Skeletal muscle satellite cell (primary cell): ENCODE data around the gene MT1HL1.

Experiments used
- H3K27me3 ChIP-seq: 2 replicates; pipeline ENCODE4 v1.7.0; 2013; ENCODE audit warnings: low read length; ENCODE audit not compliant: control insufficient read depth, insufficient read depth
- H3K36me3 ChIP-seq: 2 replicates; pipeline ENCODE4 v1.7.0; 2013; ENCODE audit warnings: mild to moderate bottlenecking, control low read depth, low read length; ENCODE audit not compliant: insufficient read depth
- H3K4me1 ChIP-seq: 2 replicates; pipeline ENCODE4 v1.7.0; 2013; ENCODE audit warnings: low read length; ENCODE audit not compliant: control insufficient read depth, insufficient read depth
- H3K4me2 ChIP-seq: 2 replicates; pipeline ENCODE4 v1.7.0; 2013; ENCODE audit warnings: mild to moderate bottlenecking, low read length
- H3K4me3 ChIP-seq: 2 replicates; pipeline ENCODE4 v1.7.0; 2013; ENCODE audit warnings: low read length
- H3K9ac ChIP-seq: 2 replicates; pipeline ENCODE4 v1.7.0; 2013; ENCODE audit warnings: mild to moderate bottlenecking, low read depth, low read length, moderate library complexity
- H3K9me3 ChIP-seq: replicated peaks from 2 replicates; pipeline ENCODE4 v1.7.0; 2013; ENCODE audit warnings: mild to moderate bottlenecking, control low read depth, low read length

Gene MT1HL1

DNA sequence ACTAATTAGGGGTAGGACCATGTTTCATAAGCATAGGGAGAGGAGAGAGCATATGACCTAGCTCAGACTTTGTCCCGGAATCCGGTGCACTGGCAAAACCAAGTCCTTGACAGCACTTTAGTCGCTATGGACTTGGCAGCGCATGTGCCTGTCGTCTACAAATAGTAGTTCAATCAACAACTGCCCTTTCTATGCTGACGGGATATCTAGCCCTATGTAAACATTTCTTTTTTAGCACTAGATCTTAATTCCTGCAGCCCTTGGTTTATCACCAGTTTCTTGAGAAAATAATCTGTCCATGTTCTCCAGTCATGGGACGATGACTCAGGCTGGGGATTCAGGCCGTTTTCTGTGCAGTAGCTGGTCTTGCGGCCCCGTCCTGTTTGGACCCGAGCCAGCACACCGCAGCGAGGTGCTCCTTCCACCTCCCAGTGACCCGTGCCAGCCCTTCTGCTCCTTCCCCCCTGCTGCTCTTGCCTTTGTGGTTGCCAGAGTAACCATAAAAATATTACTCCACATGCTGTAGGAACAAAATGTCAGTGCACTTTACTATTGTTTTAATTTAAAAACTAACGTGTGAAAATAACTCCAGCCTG lies 8.6 kb upstream of the MT1HL1 start:
- Histone ChIP-seq H3K4me1 (no peaks in the 10 kb centered on the region), H3K27me3 (no peaks in the 10 kb centered on the region), H3K4me2 (no peak overlapping the region), H3K9me3 (peaks cover 4% of the 10 kb centered on the region), H3K36me3 (no peaks in the 10 kb centered on the region), H3K4me3 (no peak overlapping the region), H3K9ac (no peak overlapping the region)

DNA sequence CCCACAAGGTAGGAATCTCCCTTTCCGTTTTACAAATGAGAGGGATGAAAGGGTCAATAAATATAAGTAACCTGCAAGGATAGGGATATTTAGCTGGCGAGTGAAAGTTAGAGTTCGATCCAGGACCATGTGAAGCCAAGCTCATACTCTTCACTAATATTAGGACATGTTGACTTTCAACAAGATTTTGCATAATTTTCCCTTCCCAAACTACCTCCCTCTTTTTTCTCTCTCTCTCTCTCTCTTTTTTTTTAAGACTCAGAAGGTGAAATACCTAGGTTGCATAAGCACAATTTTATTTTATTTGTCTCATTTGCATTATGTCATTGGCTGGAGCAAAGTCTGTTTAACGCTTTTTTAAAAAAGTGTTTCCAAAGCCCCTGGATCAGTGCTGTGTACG lies 8.1 kb upstream of the MT1HL1 start:
- Histone ChIP-seq H3K9ac (no peak overlapping the region), H3K4me2 (no peak overlapping the region), H3K36me3 (no peaks in the 10 kb centered on the region), H3K9me3 (peaks cover 4% of the 10 kb centered on the region), H3K4me3 (no peak overlapping the region), H3K4me1 (no peaks in the 10 kb centered on the region), H3K27me3 (no peaks in the 10 kb centered on the region)

DNA sequence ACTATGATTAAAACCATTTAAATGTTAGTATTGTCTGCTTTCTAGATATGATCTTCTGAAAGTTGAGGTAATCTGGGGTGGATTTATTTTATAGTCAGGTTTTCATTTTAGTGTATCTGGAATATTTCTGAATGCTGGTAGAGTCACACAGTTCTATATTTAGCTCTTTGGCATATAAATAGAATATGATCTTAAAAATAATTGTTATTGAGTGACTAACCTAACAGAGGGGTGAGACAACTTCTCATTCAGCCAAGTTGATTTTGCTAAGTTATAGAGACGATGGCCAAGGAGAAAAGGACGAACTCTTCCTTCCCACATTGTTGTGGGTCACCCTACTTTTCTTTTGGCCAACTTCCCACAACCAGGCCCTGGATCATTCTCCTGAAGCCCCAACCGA lies 7.2 kb upstream of the MT1HL1 start:
- Histone ChIP-seq H3K9ac (no peak overlapping the region), H3K9me3 (peaks cover 4% of the 10 kb centered on the region), H3K4me3 (no peak overlapping the region), H3K4me1 (no peaks in the 10 kb centered on the region), H3K27me3 (no peaks in the 10 kb centered on the region), H3K36me3 (no peaks in the 10 kb centered on the region), H3K4me2 (no peak overlapping the region)

DNA sequence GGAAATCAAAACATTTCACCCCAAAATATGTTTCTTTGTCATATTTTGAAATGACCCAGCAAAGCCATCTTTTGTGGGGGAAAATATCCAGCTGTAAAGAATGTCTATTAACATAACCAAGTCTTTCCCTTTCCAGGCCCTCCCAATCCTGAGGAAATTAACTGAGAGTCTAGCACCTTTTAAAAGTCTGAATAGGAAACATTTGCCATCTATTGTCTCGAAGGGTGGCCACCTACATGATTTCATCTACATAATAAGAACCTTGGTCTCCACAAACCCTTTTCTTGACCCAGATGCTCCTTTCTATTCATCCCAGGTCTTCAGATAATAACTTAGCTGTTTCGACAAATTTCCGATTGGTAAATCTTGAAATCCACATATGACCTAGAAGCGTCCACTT lies 5.4 kb upstream of the MT1HL1 start:
- no peaks in the 10 kb centered on the region for H3K4me1 ChIP-seq

DNA sequence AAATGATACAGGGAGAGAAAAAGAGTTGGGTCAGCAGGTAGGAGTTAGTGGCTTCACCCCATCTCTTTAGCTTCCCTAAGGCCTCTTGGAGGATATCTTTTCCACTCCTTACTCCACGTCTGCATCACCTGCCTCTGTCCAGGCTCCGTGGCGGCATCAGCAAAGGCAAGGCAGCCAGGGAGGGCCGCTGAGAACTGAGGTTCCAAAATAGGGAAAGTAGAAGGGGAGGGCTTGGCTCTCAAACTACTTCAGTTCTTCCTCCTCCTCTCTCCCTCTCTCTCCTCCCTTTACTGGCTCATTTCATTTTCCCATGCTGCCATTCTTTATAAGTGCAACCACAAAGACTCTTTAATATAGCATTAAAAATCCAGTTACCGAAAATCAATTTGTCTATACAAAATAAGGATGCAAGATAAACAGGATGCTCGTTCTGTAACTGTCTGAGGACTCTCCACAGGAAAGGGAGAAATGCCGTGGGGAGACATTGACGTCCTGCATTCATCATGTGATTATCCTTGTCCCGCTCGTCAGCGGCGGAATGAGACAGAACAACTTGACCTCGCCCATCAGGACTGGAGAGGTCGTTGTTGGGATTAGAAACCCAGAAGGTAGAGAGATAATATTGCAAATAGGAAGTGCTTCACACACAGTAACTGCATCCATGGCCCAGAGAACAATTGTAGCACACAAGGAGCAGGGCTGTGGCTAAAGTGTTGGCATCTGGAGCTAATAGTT lies 3.1 kb upstream of the MT1HL1 start:
- Histone ChIP-seq H3K9ac (no peak overlapping the region), H3K27me3 (no peaks in the 10 kb centered on the region), H3K36me3 (no peaks in the 10 kb centered on the region), H3K4me1 (no peaks in the 10 kb centered on the region), H3K4me2 (no peak overlapping the region), H3K9me3 (peaks cover 4% of the 10 kb centered on the region), H3K4me3 (no peak overlapping the region)

More for the DNA sequence above, 5.4 kb upstream of the MT1HL1 start:
- H3K27me3 ChIP-seq: no peaks in the 10 kb centered on the region
- H3K9me3 ChIP-seq: peaks cover 4% of the 10 kb centered on the region
- no peak overlapping the region for H3K9ac ChIP-seq
- no peaks in the 10 kb centered on the region for H3K36me3 ChIP-seq
- no peak overlapping the region for H3K4me2 ChIP-seq
- no peak overlapping the region for H3K4me3 ChIP-seq

DNA sequence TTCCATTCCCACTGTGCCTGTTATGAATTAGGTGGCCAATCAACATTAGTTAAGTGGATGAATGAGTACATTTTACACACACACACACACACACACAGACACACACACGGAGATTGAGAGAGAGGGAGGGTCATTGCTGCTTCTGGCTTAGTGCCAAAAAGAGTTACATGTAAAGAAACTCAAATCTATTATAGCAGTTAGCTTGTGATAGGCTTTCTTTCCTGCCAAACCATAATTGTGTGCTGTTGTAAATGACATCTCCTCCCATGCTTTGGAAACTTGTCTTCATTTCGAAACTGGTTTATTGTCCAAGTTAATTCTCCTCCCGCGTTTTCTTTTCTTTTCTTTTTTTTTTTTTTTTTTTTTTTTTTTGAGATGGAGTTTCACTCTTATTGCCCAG lies 1.4 kb upstream of the MT1HL1 start:
- Histone ChIP-seq H3K4me1 (no peaks in the 10 kb centered on the region), H3K4me3 (no peak overlapping the region), H3K9ac (no peak overlapping the region), H3K9me3 (peaks cover 4% of the 10 kb centered on the region), H3K4me2 (no peak overlapping the region), H3K36me3 (no peaks in the 10 kb centered on the region), H3K27me3 (no peaks in the 10 kb centered on the region)

DNA sequence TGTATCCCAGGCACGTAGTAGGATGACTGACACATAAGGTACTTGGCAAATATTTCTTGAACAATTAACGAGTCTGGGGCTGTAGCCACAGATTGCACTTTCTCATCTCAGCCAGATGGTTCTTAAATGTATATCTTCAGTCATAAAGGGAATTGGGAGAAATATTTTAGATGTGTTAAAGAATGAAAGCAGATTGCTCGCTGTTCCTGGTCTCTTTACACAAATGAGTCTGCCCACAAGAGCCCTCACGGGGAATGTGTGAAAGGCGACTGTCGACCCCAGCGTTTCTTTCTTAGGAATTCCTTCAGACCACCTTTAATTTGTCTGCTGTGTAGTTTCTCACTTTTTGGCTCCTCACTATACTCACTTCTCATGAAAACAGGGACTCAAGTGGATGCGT lies 725 bp downstream of the MT1HL1 start:
- H3K9me3 ChIP-seq: no peaks in the 10 kb centered on the region
- no peaks in the 10 kb centered on the region for H3K36me3 ChIP-seq
- no peak overlapping the region for H3K4me2 ChIP-seq
- no peaks in the 10 kb centered on the region for H3K27me3 ChIP-seq
- no peaks in the 10 kb centered on the region for H3K4me1 ChIP-seq
- no peak overlapping the region for H3K4me3 ChIP-seq
- H3K9ac ChIP-seq: no peak overlapping the region

DNA sequence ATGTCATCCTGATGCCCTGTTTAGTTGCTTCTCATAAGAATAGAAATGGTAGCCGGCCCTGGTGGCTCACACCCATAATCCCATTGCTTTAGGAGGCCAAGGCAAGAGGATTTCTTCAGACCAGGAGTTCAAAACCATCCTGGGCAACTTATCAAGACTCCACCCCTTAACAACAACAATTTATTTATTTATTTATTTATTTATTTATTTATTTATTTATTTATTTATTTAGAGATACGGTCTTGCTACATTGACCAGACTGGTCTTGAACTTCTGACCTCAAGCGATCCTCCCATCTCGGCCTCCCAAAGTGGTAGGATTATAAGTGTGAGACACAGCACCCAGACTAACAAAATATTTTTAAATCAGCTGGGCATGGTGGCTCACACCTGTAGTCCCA lies 4.0 kb downstream of the MT1HL1 start:
- no peak overlapping the region for H3K9ac ChIP-seq
- H3K4me2 ChIP-seq: no peak overlapping the region
- no peaks in the 10 kb centered on the region for H3K9me3 ChIP-seq
- H3K4me3 ChIP-seq: no peak overlapping the region
- no peaks in the 10 kb centered on the region for H3K4me1 ChIP-seq
- no peaks in the 10 kb centered on the region for H3K36me3 ChIP-seq
- H3K27me3 ChIP-seq: no peaks in the 10 kb centered on the region

DNA sequence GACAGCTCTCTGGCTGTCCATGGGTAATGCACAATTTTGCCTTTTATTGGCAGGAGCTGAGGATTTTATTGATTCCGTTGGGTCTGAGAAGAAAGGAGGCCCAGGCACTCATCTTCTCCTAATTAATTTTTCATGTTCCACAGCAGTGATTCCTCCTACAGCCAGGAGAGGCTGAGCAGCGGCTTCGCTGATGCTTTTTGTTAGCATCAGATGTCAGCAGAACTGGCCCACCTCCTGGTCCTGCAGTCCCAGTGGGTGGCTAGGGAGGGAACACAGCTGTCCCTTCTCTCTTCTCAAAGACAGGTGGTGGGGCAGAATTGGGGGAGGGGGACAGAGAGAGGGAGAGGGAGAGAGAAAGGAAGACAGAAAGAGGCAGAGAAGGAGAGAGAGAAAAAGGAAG lies 5.7 kb downstream of the MT1HL1 start:
- no peak overlapping the region for H3K4me2 ChIP-seq
- no peak overlapping the region for H3K9ac ChIP-seq
- no peaks in the 10 kb centered on the region for H3K36me3 ChIP-seq
- H3K9me3 ChIP-seq: peaks cover 4% of the 10 kb centered on the region
- no peaks in the 10 kb centered on the region for H3K4me1 ChIP-seq
- no peaks in the 10 kb centered on the region for H3K27me3 ChIP-seq
- no peak overlapping the region for H3K4me3 ChIP-seq

DNA sequence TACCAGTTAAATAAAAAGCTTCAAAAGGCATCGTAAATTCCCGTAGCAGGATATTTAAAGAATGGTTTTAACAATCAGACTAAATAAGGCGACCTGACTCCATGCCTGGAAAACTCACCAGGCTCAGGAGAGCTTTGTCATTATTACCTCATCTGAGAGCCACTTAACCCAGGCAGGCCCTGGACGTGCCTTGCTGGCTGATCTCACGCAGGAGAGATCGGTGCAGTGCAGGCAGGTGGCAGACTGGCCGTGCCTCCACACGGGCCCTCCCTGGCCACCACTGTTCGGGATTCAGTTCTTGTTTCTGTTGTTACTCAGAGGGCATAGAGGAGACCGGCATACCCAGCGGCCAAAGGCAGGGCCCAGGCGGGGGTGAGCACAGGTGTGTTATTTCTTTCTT lies 6.4 kb downstream of the MT1HL1 start:
- H3K4me1 ChIP-seq: no peaks in the 10 kb centered on the region
- no peak overlapping the region for H3K9ac ChIP-seq
- no peak overlapping the region for H3K4me2 ChIP-seq
- no peaks in the 10 kb centered on the region for H3K36me3 ChIP-seq
- no peak overlapping the region for H3K4me3 ChIP-seq
- peaks cover 4% of the 10 kb centered on the region for H3K9me3 ChIP-seq
- H3K27me3 ChIP-seq: no peaks in the 10 kb centered on the region

DNA sequence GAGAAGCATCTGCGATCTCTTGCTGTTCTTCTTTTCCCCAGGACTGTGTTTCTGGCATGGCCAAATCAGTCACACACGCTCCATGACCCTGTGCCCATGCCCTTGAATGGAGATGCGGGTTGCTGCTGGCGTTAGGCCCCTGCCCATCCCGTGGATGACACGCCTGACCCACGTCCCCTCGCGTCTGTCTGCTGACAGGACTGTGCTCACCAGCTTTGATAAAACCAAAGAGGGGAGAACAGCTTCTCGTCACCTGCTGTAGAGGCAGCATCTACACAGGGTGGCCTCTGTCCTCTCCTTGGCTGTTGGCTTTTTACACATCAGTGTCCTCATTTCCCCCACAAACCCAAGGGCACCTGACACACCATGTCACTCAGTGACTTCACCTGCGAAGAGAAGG lies 6.9 kb downstream of the MT1HL1 start:
- no peak overlapping the region for H3K4me2 ChIP-seq
- peaks cover 4% of the 10 kb centered on the region for H3K9me3 ChIP-seq

DNA sequence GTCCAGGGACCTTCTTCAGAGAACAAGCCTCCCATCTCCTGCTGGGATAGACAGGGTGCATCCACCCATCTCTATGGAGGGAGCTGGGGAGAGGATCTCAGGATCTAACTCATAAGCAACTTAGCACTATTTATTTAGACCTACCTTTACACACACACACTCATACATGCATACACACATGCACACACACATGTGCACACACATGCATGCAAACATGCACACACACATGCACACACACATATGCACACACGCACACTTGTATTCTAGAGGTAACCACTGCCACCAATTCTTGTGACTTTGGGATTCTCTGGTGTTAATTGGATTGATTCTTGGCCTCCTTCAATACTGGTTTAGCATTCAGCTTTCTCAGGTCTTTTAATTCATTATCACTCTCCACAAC lies 9.8 kb downstream of the MT1HL1 start:
- no peak overlapping the region for H3K4me2 ChIP-seq
- H3K27me3 ChIP-seq: no peaks in the 10 kb centered on the region
- no peak overlapping the region for H3K4me3 ChIP-seq
- H3K36me3 ChIP-seq: no peaks in the 10 kb centered on the region
- H3K9ac ChIP-seq: no peak overlapping the region
- no peaks in the 10 kb centered on the region for H3K4me1 ChIP-seq
- H3K9me3 ChIP-seq: peaks cover 6% of the 10 kb centered on the region

More for the DNA sequence above, 6.9 kb downstream of the MT1HL1 start:
- Histone ChIP-seq H3K36me3 (no peaks in the 10 kb centered on the region), H3K4me1 (no peaks in the 10 kb centered on the region), H3K27me3 (no peaks in the 10 kb centered on the region), H3K4me3 (no peak overlapping the region), H3K9ac (no peak overlapping the region)
